Measurements from ENCODE around the gene PDE3B.

- no peak for TF ChIP-seq POLR2A (IDR thresholded peaks at IDR 0.05; ENCODE audit: low read depth, low read length)
- TF ChIP-seq SPI1 (IDR thresholded peaks at IDR 0.05; ENCODE audit: low read depth, low read length), result no peak
- TF ChIP-seq POLR2AphosphoS5 (IDR thresholded peaks at IDR 0.05; ENCODE audit: low read depth, low read length), result no peak
Measured at GRCh38 chr11:14764179-14764578, 120.6 kb downstream of the PDE3B start.

All from GM12891 (cell line).